Measurements from ENCODE around the gene RALGDS. TPM values are rescaled to one million over a fixed set of nuclear protein-coding genes. Genes with fewer than 3 reads are reported as not detected.

Gene RALGDS
- total RNA-seq, 4 donors from 2014 or later: 44.8 to 53.0 (median 49.8) TPM

DNA sequence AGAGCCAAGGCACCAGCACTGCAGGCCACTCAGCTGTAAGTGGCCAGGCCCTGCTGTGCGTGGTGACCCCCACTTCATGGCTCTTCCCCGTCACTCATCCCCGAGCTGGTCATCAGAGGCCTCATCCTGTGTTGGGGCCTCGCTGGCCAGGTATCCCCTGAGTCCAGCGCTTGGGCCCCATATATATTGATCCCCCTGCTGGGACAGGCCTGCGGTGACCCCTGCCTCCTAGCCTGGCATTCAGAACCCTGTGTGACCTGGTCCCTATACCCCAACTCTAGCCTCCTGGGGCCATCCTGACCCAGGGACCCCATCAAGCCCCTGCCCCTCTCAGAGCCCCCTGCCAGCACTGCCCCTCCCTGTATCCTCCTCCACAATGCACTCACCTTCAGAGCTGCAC is 30.0 kb upstream of the RALGDS start:
- H3K4me1 ChIP-seq: peaks cover 0 to 42% (median 13%) of the 10 kb centered on the region in 3 donors
- no peak overlapping the region for H3K4me3 ChIP-seq
- TF ChIP-seq POLR2AphosphoS5 (IDR thresholded peaks at IDR 0.05): no peak
- TF ChIP-seq, protein P1, sequence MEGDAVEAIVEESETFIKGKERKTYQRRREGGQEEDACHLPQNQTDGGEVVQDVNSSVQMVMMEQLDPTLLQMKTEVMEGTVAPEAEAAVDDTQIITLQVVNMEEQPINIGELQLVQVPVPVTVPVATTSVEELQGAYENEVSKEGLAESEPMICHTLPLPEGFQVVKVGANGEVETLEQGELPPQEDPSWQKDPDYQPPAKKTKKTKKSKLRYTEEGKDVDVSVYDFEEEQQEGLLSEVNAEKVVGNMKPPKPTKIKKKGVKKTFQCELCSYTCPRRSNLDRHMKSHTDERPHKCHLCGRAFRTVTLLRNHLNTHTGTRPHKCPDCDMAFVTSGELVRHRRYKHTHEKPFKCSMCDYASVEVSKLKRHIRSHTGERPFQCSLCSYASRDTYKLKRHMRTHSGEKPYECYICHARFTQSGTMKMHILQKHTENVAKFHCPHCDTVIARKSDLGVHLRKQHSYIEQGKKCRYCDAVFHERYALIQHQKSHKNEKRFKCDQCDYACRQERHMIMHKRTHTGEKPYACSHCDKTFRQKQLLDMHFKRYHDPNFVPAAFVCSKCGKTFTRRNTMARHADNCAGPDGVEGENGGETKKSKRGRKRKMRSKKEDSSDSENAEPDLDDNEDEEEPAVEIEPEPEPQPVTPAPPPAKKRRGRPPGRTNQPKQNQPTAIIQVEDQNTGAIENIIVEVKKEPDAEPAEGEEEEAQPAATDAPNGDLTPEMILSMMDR (IDR thresholded peaks at IDR 0.05): no peak
- no peak for TF ChIP-seq POLR2A (IDR thresholded peaks at IDR 0.05)
- TF ChIP-seq EP300 (IDR thresholded peaks at IDR 0.05): no peak
- no peak for ATAC-seq
- H3K27me3 ChIP-seq: no peaks in the 10 kb centered on the region
- 95% methylated on average over 5 of the region's 6 CpGs; no CpG with 5 or more reads in 1 of the 2 donors for WGBS, 2 donors (ENCODE audit: low coverage in 1 of 2)
- peaks cover 0 to 16% of the 10 kb centered on the region in 2 donors for H3K36me3 ChIP-seq
- H3K27ac ChIP-seq: peak overlapping the region in 2 of 4 donors; percentile 92 to 93
- H3K9me3 ChIP-seq: no peaks in the 10 kb centered on the region

- H3K9me3 ChIP-seq: no peaks in the 10 kb centered on the region
- WGBS, 2 donors (ENCODE audit: low coverage in 1 of 2): 31 to 47% methylated on average over 3 to 4 of the region's 95 CpGs
- no peaks in the 10 kb centered on the region for H3K36me3 ChIP-seq
- peak overlapping the region; percentile 37 to 73 for H3K4me3 ChIP-seq
- peak overlapping the region; percentile 79 to 93 (median 92) for H3K27ac ChIP-seq
- H3K4me1 ChIP-seq: peaks cover 0 to 56% (median 20%) of the 10 kb centered on the region in 3 donors
- peak; percentile 89 for ATAC-seq
- no peaks in the 10 kb centered on the region for H3K27me3 ChIP-seq
- TF ChIP-seq POLR2AphosphoS5 (IDR thresholded peaks at IDR 0.05) (peak; percentile 82), EP300 (IDR thresholded peaks at IDR 0.05) (no peak), POLR2A (IDR thresholded peaks at IDR 0.05) (peak; percentile 44 to 54)
- TF ChIP-seq, protein P1 (IDR thresholded peaks at IDR 0.05): peak in 3 of 4 experiments; percentile 24 to 53 (median 53)
Observed at GRCh38 chr9:133149130-133150015, 28.3 kb upstream of the RALGDS start.

DNA sequence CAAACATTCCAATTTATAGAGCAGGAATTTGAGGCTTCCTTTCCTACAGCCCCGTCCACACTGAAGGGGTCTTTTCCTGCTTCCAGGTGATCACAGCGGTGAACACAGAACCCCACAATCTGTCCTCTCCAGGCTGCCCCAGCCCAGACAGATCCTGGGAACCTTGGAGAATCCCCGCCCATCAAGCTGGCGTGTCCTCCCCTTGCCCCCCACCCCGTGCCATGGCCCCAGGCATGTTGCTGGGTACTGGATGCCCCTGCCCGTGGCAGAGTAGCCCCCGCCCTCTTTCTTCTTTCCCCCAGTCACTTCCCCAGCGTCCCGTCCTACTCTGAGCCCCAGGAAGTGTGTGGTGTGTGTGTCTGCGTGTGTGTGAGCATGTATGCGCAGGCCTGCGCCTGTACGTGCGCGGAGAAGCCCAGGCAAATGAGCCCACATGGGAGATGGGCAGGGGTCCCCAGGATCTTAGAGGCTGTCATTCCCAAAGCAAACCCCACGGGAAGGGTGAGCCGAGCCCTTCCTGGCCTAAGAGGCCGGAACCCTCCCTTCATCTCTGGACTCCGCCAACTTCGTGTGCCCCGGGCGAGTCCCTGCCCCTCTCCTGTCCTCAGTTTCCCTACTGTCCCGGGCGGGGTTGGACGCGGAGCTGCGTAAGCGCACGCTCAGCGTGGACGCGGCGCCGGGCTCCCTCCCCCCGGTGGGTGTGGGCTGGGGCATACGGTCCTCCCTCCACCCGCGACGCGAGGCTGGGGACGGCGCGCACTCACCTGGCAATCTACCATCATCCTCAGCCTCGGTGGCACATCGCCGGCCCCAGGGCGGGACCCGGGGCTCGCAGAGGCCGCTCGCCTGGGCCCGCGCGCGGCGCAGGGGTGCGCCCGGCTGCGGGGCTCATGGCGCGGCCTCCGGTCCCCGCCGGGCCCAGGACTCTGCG is 27.4 kb upstream of the RALGDS start:
- TF ChIP-seq, protein P1 (IDR thresholded peaks at IDR 0.05): no peak
- TF ChIP-seq EP300 (IDR thresholded peaks at IDR 0.05) (no peak), POLR2AphosphoS5 (IDR thresholded peaks at IDR 0.05) (peak; percentile 40), POLR2A (IDR thresholded peaks at IDR 0.05) (no peak)
- no peaks in the 10 kb centered on the region for H3K27me3 ChIP-seq
- WGBS, 2 donors (ENCODE audit: low coverage in 1 of 2): 0% methylated on average over 4 of the region's 65 CpGs; no CpG with 5 or more reads in 1 of the 2 donors
- H3K36me3 ChIP-seq: no peaks in the 10 kb centered on the region
- peaks cover 0 to 65% (median 26%) of the 10 kb centered on the region in 3 donors for H3K4me1 ChIP-seq
- H3K4me3 ChIP-seq: peak overlapping the region; percentile 37 to 73
- H3K9me3 ChIP-seq: no peaks in the 10 kb centered on the region
- ATAC-seq: peak; percentile 33
- peak overlapping the region; percentile 49 to 93 (median 92) for H3K27ac ChIP-seq

DNA sequence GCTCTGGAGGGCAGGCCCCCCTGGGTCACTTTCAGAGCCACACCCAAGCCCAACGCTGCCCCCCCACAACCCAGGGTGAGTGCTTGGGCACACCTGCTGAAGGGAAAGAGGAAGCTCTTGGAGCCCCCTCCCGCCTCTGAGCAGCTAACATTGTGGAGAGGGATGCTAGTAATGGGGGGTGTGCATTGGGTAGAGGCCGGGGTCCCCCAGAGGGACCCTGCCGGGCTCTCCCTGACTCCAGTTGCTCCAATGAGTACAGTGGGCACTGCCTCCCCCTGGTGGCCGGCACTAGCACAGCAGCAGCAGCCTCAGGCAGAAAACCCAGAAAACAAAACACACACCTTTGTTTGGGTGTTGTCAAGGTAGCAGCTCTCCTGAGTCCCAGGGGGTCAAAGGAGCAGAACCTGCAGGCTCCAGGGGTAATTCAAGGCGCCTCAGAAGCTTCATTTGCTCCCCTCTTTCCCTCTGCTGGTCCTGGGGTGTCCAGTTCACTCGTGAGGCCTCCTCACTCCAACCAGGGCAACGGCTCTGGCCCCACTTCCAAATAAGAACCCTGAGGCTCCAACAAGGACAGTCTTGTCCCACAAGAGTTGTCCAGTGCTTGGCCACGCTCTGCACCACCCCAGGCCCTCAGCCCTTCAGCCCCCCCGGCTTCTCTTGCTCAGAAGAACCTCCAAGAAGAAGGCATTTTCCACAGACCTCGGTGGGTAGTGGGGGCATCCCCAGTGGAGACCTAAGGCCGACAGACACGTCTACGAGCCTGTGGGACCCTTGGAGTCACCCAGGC is 26.6 kb upstream of the RALGDS start:
- ATAC-seq: no peak
- Histone ChIP-seq H3K36me3 (no peaks in the 10 kb centered on the region), H3K9me3 (no peaks in the 10 kb centered on the region), H3K27me3 (no peaks in the 10 kb centered on the region), H3K4me3 (peak overlapping the region; percentile 37 to 73), H3K4me1 (peaks cover 0 to 68% (median 29%) of the 10 kb centered on the region in 3 donors), H3K27ac (peak overlapping the region; percentile 49 to 93 (median 92))
- 13% methylated on average over 3 of the region's 14 CpGs; no CpG with 5 or more reads in 1 of the 2 donors for WGBS, 2 donors (ENCODE audit: low coverage in 1 of 2)
- no peak for TF ChIP-seq POLR2AphosphoS5 (IDR thresholded peaks at IDR 0.05)
- TF ChIP-seq, protein P1 (IDR thresholded peaks at IDR 0.05): peak in 3 of 4 experiments; percentile 95 to 99 (median 96)

Data from gastroesophageal sphincter (tissue), 4 donors.